ES-I3 (cell line): ENCODE results near the gene ANKLE1.
A peak's percentile ranks its signal among the peaks of the same experiment; 100 is the strongest.

Experiments
- H3K36me3 ChIP-seq: 2 replicates; pipeline ENCODE4 v1.6.1; 2013; ENCODE audit warnings: mild to moderate bottlenecking, low read length, control low read depth, moderate library complexity; ENCODE audit not compliant: insufficient read depth
- H3K4me1 ChIP-seq: 2 replicates; pipeline ENCODE4 v1.6.1; 2013; ENCODE audit warnings: mild to moderate bottlenecking, control low read depth, low read length; ENCODE audit not compliant: insufficient read depth
- H3K9ac ChIP-seq: 2 replicates; pipeline ENCODE4 v1.6.1; 2013; ENCODE audit warnings: low read depth, mild to moderate bottlenecking, low read length, moderate library complexity
- H3K9me3 ChIP-seq: 2 replicates; pipeline ENCODE4 v1.6.1; 2013; ENCODE audit warnings: mild to moderate bottlenecking, low read length, moderate library complexity; ENCODE audit not compliant: control insufficient read depth, insufficient read depth

Gene ANKLE1

DNA sequence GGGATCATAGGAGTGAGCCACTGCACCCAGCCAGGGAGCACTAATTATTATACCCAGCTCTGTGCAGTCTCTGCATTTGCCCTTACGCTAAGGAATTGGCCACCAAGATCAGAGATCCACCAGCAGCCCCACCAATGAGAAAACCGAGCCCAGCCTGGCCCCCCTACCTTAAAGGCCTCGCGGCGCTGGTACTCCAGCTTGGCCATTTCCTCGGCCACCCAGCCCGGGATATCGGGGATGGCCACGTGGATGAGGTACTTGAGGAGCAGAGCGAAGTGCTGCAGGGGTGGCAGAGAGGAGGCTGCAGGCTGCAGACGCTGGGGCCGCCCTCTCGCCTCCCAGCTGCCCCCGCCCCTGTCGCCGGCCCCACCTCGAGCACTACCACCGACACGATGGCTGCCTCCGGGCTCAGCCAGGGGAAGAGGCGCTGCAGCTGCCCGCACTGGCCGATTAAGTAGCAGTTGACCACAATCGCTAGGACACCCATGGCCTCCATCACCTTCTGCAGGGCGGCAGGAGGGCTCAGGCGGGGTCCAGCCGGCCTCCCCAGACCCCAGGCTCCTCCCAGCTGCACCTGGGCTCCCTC, 45.5 kb downstream of the ANKLE1 start:
- Histone ChIP-seq H3K36me3 (no peaks in the 10 kb centered on the region), H3K4me1 (peaks cover 18% of the 10 kb centered on the region; the same call in 1 of the 2 replicates), H3K9ac (peak overlapping the region; percentile 54), H3K9me3 (no peaks in the 10 kb centered on the region)

GRCh38 chr19:17327654-17328516, 46.2 kb downstream of the ANKLE1 start:
- H3K9ac ChIP-seq: peak overlapping the region; percentile 85

DNA sequence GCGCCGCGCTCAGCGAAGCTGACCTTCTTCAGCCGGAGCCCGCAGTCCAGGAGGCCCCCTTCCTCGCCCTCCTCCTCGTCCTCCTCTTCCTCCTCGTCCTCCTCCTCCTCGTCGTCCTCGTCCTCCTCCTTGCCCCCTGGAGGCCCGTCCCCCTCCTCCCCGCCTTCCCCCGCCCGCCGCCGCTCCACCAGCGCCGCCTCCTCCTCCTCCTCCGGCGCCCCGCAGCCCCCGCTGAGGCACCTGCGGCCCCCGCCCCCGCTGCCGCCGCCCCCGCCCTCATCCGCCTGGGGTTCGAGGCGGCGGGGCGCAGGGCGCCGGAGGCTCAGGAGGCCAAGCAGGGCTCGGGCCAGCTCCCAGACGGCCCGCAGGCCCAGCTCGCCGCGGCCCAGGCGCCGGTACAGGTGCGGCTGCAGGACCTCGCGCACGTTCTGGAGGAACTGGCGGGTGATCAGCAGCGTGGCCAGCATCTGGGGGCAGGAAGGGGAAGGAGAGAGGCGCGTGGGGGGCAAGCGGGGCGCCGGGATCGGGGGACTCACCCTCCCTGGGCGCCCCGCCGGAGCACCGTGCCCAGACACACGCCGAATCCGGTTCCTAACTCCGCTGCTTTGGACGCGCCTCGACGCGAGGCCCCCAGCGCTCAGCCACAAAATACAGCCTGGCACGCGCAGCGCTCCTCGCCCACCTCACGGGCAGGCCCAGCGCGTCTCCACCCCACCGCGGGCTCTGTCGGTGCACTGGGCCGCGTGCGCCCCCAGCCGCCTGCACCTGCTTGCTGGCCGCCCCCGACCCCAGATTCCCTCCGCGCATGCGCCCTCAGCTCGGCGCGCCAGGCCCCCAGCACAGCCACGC, 47.0 kb downstream of the ANKLE1 start:
- peaks cover 8% of the 10 kb centered on the region; the same call in 1 of the 2 replicates for H3K4me1 ChIP-seq
- no peaks in the 10 kb centered on the region for H3K9me3 ChIP-seq
- H3K36me3 ChIP-seq: no peaks in the 10 kb centered on the region
- peak overlapping the region; percentile 85 for H3K9ac ChIP-seq

More at GRCh38 chr19:17327654-17328516, 46.2 kb downstream of the ANKLE1 start:
- peaks cover 11% of the 10 kb centered on the region; the same call in 1 of the 2 replicates for H3K4me1 ChIP-seq
- H3K9me3 ChIP-seq: no peaks in the 10 kb centered on the region
- no peaks in the 10 kb centered on the region for H3K36me3 ChIP-seq

- H3K9ac ChIP-seq: peak overlapping the region; percentile 35; the same call in 1 of the 2 replicates
- H3K36me3 ChIP-seq: no peaks in the 10 kb centered on the region
- H3K4me1 ChIP-seq: peaks cover 8% of the 10 kb centered on the region; the same call in 1 of the 2 replicates
Measured at GRCh38 chr19:17329366-17330261, 47.9 kb downstream of the ANKLE1 start.

DNA sequence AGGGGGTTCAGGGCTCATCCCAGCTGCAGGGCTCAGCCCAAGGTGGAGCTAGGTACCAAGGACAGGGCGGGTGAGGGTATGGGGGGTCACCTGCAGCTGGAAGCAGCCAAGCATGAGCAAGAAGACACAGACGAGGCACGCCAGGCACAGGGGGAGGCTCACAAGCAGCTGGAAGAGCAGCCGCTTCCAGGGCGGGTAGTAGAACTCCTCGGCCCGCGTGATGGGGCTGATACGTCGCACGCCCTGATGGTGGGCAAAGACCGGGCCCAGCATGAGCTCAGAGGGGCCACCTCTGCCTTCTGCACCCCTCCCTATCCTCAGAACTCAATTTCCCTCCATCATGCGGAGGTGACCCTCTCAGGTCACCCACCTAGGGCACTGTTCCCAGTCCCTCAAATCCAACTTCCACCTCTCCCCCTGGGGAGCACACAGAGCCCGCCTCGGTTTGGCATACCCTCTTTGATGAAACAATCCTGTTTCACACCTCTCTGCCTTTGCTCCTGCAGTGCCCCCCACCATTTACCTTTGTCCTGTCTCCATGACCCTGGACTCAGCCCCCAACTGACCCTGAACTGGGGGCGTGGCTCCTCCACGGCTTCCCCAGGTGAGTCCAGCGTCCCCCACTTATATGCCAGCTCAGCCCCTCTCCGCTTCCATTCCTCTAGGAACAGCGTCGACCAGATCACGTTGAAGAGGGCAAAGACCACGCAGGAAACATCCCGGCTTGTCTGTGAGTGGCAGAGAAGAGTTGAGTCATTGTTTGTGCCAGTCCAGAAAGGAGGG, 48.8 kb downstream of the ANKLE1 start:
- no peaks in the 10 kb centered on the region for H3K36me3 ChIP-seq
- H3K4me1 ChIP-seq: peaks cover 8% of the 10 kb centered on the region; the same call in 1 of the 2 replicates
- H3K9me3 ChIP-seq: no peaks in the 10 kb centered on the region
- H3K9ac ChIP-seq: no peak overlapping the region

More at GRCh38 chr19:17329366-17330261, 47.9 kb downstream of the ANKLE1 start:
- no peaks in the 10 kb centered on the region for H3K9me3 ChIP-seq

GRCh38 chr19:17331045-17331558, 49.4 kb downstream of the ANKLE1 start:
- no peaks in the 10 kb centered on the region for H3K9me3 ChIP-seq
- H3K4me1 ChIP-seq: peaks cover 4% of the 10 kb centered on the region; the same call in 1 of the 2 replicates
- H3K9ac ChIP-seq: no peak overlapping the region
- no peaks in the 10 kb centered on the region for H3K36me3 ChIP-seq

DNA sequence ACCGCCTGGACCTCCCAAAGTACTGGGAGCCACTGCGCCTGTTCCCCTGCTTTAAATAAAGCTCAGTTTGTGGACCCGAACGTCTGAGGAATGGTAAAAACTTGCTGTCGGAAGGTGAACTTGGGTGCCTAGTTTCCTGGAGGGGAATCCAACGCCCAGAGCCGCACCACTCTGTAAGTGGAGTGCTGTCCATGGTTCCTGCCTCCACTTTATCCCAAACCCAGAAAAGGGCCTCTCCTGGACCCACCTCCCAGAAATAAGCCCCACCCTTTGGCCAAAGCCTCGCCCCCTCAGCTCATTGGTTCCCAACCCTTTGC, 50.6 kb downstream of the ANKLE1 start:
- no peaks in the 10 kb centered on the region for H3K36me3 ChIP-seq
- no peak overlapping the region for H3K9ac ChIP-seq
- no peaks in the 10 kb centered on the region; the same call in 1 of the 2 replicates for H3K4me1 ChIP-seq
- no peaks in the 10 kb centered on the region for H3K9me3 ChIP-seq

DNA sequence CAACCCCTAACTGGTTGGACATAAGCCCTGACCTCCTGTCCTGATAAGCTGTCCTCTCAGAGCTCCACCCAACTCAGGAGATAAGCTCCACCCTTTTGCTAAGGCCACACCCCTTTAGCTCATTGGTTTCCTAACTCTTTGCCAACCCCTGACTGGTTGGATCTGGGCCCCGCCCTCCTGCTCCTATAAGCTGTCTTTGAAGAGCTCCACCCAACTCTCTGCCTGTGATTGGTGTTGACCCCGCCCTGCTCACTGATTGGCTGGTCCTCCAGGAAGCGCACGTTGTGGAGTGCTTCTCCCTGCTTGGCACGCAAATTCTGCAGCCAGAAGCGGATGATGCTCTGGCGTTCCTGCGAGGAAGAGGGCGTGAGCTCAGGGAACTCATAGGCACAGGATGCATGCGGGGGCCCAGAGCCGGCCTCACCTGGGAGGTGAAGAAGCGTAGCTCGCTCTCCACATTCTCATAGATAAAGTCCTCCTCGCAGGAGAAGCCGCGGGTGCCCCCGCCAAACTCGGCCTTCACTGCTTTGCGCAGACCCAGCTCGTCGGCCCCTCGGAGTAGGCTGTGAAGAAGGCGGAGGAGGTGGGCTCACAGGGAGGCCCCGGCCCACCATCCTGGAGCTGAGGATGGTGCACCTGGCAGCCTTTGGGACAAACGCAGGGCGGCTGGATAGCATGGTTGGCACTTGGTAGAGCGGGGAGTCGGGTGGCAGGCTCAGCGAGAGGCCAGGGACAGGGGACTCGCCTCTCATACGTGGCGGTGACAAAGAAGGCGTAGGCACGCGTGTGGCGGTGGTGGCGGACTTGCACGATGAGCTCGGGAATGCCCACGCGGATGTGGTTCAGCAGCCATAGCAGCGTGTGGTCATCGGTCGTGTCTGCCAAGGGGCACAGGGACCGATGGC, 51.2 kb downstream of the ANKLE1 start:
- no peaks in the 10 kb centered on the region for H3K9me3 ChIP-seq
- H3K36me3 ChIP-seq: no peaks in the 10 kb centered on the region
- H3K4me1 ChIP-seq: no peaks in the 10 kb centered on the region; the same call in 1 of the 2 replicates
- H3K9ac ChIP-seq: no peak overlapping the region

DNA sequence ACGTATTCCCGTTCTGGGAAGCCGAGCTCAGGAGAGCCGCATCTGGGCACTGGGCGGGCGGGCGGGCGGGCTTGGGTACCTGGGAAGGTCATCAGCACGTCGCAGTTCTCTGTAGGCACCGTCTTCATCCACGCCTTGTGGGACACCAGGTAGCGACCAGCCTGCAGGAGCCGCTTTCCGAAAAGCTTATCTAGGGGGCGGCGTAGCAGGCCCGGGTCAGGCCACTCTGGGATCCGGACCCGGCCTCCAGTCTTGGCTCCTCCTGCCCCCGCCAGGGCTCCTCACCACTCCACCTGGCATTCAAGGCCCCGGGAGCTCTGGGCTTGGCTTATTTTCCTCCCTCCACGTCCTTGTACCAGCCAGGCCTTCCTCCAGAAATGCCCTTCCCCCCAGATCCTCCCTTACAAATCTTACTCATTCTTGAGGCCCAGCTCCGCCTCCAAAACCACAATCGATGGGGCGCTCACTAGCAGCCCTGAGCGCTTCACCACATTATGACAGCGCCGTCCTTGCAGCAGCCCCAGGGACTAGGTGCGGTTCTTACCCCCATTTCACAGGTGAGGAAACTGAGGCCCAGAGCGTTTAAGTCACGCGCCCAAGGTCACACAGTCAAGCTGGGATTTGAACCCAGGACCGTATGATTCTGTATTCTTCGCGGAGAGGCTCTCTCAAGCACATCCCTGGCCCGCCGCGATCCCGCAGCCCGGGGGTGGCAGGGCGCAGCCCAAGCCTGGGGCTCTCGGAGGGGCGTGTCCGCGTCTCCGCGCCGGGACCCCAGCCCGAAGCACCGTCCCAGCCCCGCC, 52.1 kb downstream of the ANKLE1 start:
- Histone ChIP-seq H3K9me3 (no peaks in the 10 kb centered on the region), H3K36me3 (no peaks in the 10 kb centered on the region), H3K9ac (peak overlapping the region; percentile 83), H3K4me1 (no peaks in the 10 kb centered on the region; the same call in 1 of the 2 replicates)

- Histone ChIP-seq H3K36me3 (no peaks in the 10 kb centered on the region), H3K9me3 (no peaks in the 10 kb centered on the region), H3K9ac (peak within 1 kb of the TSS; percentile 83), H3K4me1 (no peaks in the 10 kb centered on the region)
Measured at GRCh38 chr19:17334414-17335409, 53.0 kb downstream of the ANKLE1 start, which contains the start of gene ANO8. Gene ANO8, minus strand, starts transcription at chr19:17334855. Its CDS starts 185 bp downstream, at chr19:17334670.
